Hepatocyte (in vitro differentiated cells): ENCODE data around the gene MAPKBP1.

ENCODE experiments used
- EZH2 ChIP-seq: fragments of 200-600 bp; sonication (generic); IDR thresholded peaks from 2 replicates; pipeline ENCODE4 v1.6.1; 2016; ENCODE audit warnings: antibody characterized with exemption, mild to moderate bottlenecking, borderline replicate concordance
- EZH2phosphoT487 ChIP-seq: fragments of 200-600 bp; sonication (generic); IDR thresholded peaks from one replicate; pipeline ENCODE4 v1.6.1; 2018; ENCODE audit warnings: antibody characterized with exemption, mild to moderate bottlenecking, low read depth, moderate library complexity; ENCODE audit not compliant: unreplicated experiment, severe bottlenecking
- TF ChIP-seq, protein P1 (sequence below): fragments of 200-600 bp; sonication (generic); IDR thresholded peaks from 2 replicates; pipeline ENCODE4 v1.5.1; 2016; ENCODE audit warnings: antibody characterized with exemption, mild to moderate bottlenecking; ENCODE audit not compliant: poor library complexity

DNA sequence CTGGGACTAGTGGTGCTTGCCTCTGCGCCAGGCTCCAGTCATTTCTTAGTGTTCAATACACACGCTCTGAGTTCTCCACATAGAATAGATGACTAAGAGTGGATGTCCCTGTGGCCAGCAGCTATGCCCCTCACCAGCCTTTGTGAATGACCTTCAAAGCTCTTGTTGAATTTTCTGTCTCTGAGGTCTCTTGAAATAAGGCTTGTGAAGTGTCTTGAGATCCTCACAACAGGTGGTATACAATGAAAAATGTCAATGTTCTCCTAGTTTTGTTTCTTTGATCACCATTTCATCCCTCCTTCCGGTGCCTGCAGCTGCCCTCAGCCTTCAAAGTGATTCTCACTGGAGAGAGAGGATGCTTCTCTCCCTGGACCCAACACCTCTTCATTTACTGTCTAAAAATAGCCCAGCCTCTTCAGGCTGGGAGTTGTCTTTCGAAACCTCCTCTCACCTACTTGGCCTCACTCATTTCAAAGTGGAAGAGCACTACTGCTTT, 5.4 kb downstream of the MAPKBP1 start:
- TF ChIP-seq, protein P1, sequence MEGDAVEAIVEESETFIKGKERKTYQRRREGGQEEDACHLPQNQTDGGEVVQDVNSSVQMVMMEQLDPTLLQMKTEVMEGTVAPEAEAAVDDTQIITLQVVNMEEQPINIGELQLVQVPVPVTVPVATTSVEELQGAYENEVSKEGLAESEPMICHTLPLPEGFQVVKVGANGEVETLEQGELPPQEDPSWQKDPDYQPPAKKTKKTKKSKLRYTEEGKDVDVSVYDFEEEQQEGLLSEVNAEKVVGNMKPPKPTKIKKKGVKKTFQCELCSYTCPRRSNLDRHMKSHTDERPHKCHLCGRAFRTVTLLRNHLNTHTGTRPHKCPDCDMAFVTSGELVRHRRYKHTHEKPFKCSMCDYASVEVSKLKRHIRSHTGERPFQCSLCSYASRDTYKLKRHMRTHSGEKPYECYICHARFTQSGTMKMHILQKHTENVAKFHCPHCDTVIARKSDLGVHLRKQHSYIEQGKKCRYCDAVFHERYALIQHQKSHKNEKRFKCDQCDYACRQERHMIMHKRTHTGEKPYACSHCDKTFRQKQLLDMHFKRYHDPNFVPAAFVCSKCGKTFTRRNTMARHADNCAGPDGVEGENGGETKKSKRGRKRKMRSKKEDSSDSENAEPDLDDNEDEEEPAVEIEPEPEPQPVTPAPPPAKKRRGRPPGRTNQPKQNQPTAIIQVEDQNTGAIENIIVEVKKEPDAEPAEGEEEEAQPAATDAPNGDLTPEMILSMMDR: no peak
- no peak for TF ChIP-seq EZH2phosphoT487
- TF ChIP-seq EZH2: no peak
